Bronchial epithelial cell (primary cell): Measurements from ENCODE around the gene CCL27. TPM values are rescaled to one million over a fixed set of nuclear protein-coding genes. Genes with fewer than 3 reads are reported as not detected.

Experiments
- DNase-seq: peaks from one replicate; pipeline ENCODE4 v3.0.0-alpha.2; 2010; ENCODE audit warnings: low read depth
- FAIRE-seq: peaks from 2 replicates; lab custom pipeline; 2011; peaks lifted over from hg19 to GRCh38; lab: Jason Lieb, UNC
- H3K27me3 ChIP-seq: 2 replicates; pipeline ENCODE4 v1.5.1; 2011; ENCODE audit warnings: low read length; ENCODE audit not compliant: control insufficient read depth, insufficient read depth
- H3K36me3 ChIP-seq: 2 replicates; pipeline ENCODE4 v1.5.1; 2011; ENCODE audit warnings: low read length; ENCODE audit not compliant: control insufficient read depth, insufficient read depth
- H3K4me3 ChIP-seq: 2 replicates; pipeline ENCODE4 v1.5.1; 2011; ENCODE audit warnings: mild to moderate bottlenecking, low read depth, low read length, control low read depth
- total RNA-seq: library from RNA; depleted of rRNA; stranded (reverse); fragments of >200 nt; gene quantifications from 2 replicates; pipeline ENCODE4 v1.2.1, GENCODE V29; 2014
- TF ChIP-seq, protein P1 (sequence below): IDR thresholded peaks from 2 replicates; pipeline ENCODE4 v1.5.1; 2011; ENCODE audit warnings: mild to moderate bottlenecking, moderate library complexity, low read length, control low read depth, inconsistent platforms; ENCODE audit not compliant: insufficient read depth, severe bottlenecking

CCL27 gene
- total RNA-seq, 1 donor from 2014 or later, result 0.26 TPM

DNA sequence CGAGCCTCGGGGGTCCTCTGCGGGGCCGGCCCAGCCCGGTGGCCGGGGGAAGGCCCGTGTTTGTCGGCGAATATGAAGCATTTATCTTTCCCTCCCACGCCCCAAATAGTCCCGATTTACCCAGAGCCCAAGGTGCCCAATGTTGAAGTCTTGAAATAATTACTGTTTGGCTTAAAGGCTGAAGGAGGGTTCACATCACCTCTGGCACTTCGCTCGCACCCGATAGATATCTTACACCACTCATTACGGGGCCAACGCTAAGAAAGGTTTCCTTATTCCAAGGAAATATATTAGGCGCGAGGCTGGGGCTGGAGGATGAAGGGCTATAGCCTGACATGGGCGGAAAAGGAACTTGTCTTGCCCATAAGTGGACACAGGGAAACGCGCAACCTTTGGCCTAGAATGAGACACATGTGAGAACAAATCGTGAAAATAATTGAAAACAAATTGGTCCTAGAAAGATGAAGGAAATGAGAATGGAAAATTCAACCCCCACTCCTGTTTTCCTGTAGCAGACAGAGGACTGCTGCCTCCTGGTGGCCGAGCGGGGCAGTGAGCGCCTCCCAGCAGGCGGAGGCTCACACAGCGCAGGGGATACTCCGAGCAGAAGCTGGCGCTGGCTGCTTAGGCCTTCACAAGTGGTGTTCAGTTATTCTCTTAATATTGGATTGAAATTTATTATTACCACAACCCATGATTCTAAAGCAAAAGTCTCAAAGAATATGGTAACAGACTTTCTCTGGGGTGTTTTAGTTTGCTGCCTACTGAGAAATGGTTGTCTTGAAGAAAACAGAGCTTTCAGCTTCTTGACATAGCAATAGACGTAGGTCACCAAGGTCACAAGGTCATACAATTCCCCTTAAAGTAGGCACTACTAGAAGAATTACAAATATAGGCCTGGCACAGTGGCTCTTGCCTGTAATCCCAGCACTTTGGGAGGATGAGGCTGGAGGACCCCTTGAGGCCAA, 39.6 kb upstream of the CCL27 start:
- TF ChIP-seq, protein P1, sequence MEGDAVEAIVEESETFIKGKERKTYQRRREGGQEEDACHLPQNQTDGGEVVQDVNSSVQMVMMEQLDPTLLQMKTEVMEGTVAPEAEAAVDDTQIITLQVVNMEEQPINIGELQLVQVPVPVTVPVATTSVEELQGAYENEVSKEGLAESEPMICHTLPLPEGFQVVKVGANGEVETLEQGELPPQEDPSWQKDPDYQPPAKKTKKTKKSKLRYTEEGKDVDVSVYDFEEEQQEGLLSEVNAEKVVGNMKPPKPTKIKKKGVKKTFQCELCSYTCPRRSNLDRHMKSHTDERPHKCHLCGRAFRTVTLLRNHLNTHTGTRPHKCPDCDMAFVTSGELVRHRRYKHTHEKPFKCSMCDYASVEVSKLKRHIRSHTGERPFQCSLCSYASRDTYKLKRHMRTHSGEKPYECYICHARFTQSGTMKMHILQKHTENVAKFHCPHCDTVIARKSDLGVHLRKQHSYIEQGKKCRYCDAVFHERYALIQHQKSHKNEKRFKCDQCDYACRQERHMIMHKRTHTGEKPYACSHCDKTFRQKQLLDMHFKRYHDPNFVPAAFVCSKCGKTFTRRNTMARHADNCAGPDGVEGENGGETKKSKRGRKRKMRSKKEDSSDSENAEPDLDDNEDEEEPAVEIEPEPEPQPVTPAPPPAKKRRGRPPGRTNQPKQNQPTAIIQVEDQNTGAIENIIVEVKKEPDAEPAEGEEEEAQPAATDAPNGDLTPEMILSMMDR, result peak; percentile 97
- Histone ChIP-seq H3K36me3 (no peaks in the 10 kb centered on the region), H3K27me3 (no peaks in the 10 kb centered on the region), H3K4me3 (peak overlapping the region; percentile 63)
- DNase-seq (peak; percentile 70), FAIRE-seq (no peak)

DNA sequence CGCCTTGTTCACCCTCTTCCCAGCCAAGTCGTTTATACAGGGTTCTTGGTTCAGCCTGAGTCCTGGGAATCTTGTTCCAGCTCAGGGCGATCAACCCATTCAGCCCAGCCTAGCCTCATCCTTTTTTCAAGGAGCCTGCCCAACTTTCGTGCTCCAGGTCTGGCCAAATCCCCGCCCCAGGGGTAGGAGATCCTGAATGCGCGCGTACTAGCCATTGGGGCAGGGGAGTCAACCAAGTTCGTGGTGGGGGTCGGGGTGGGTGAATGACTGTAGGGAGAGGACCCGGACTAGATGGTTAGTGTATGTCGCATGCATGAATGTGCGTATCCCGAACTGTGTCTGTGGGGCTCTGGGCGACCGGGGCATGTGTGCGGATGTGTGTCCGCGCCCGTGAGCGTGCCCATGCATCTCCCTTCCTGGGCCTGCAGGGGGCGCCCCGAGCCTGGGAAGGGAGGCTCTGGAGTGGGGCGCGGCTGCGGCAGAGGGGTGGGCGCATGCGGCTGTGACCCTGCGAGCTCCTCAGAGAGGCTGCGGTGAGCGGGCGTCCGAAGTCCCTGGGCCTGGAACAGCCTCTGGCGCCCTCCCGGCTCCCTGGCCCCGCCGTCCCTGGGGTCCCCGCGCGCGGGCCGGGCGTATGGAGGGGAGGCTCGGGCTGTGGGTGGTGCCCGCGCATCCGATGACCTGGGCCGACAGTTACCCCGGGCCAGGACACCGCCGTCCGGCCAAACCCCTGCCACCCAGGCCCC, 38.7 kb upstream of the CCL27 start:
- Histone ChIP-seq H3K4me3 (peak overlapping the region; percentile 63), H3K27me3 (no peaks in the 10 kb centered on the region), H3K36me3 (no peaks in the 10 kb centered on the region)
- FAIRE-seq, result no peak
- peak; percentile 38 for DNase-seq
- TF ChIP-seq, protein P1, result peak; percentile 95

DNA sequence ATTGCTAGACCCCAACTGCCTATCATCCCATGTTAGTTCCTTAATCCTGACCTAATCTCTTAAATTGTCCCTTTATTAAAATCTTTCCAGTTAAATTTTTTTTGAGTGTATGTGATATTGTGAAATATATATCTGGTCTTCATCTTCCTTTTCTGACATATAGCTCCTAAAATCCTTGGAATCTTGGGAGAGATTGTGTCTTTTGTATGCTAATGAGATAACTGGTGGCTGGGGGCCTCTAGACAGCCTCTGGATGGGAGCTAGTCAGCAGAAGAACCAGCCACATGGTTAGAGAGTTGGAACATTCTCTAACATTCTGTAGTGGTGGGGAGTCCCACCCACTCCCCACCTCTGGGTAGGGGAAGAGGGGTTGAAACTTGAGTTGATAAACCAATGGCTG, 32.4 kb upstream of the CCL27 start:
- DNase-seq (no peak), FAIRE-seq (no peak)
- no peaks in the 10 kb centered on the region for H3K27me3 ChIP-seq
- no peaks in the 10 kb centered on the region for H3K36me3 ChIP-seq
- TF ChIP-seq, protein P1, result no peak
- no peak overlapping the region for H3K4me3 ChIP-seq

DNA sequence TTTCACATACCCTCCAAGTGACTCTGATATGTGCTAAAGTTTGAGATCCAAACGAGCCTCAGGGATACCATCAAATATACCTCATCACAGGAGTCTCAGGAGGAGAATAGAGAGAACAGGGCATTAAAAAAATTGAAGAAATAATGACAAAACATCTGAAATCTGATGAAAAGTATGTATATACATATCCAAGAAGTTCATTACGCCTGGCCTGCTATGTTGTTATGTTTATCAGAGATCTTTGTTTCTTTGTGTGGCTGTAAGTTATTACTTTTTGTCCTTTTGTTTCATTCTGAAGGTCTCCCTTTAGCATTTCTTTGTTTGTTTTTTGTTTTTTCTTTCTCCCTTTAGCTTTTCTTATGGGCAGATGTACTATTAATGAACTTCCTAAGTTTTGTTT, 31.1 kb upstream of the CCL27 start:
- TF ChIP-seq, protein P1, result no peak
- Histone ChIP-seq H3K4me3 (no peak overlapping the region), H3K27me3 (no peaks in the 10 kb centered on the region), H3K36me3 (no peaks in the 10 kb centered on the region)
- no peak for FAIRE-seq
- no peak for DNase-seq

DNA sequence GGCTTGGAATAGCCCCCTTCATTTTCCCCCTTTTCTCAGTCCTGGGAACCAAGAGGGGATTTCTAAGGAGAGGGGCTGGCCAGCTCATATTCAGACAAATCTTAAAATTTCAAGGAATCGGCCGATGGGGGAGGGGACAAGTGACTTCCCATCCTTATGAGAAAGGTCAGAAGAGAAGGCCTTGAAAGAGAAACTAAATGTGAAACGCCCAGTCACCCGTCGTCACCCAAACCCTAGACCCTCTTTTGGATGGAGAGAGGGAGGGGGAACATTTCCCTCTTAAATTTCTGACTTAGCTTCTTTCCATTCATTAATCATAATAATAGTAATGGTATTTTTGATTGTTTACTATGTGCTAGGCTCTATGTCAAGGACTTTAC, 29.5 kb upstream of the CCL27 start:
- no peak for FAIRE-seq
- Histone ChIP-seq H3K4me3 (no peak overlapping the region), H3K36me3 (no peaks in the 10 kb centered on the region), H3K27me3 (no peaks in the 10 kb centered on the region)
- no peak for DNase-seq
- TF ChIP-seq, protein P1, result no peak
